GM21576 (cell line): ENCODE results near the gene TTC31.

Source experiments
- ATAC-seq: cut with Tn5 transposase; IDR thresholded peaks from one replicate; pipeline ENCODE4 v1.9.1; 2021; ENCODE audit warnings: mild to moderate bottlenecking, moderate library complexity; ENCODE audit not compliant: unreplicated experiment

Gene TTC31

DNA sequence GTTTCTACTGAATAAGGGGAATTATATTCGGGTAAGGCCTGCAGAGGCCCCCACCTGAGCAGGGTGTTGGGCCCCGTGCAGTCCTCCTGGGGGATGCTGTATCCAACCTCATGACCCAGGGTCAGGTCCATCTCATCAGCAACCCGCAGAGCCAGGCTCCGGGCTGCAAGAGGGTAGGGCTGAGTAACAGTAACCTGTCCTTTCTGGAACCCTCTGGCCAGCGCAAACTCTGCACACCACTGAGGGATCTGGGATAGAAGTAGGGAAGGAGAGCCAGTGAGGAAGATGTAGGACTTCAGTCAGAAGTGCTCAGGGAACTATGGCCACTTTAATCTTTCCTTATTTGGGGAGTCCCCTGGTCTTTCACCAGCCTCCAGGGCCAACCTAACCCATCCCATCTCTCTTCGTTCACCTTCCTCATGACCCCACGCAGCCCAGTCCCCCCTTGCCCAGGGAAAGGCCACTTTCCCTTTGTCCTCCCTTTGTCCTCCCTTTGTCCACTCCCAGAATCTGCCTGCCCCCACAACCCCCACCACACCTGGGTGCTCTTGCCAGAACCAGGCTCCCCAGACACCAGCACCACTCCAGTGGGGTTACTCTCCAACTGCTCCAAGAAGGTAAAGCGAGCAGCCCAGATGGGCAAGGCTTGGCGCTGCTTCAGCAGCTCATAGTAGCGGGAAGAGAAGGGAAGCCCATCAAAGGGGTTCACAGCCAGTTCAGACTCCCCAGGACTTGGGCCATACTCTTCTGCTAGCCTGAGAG is 42.3 kb downstream of the TTC31 start:
- ATAC-seq = no peak

DNA sequence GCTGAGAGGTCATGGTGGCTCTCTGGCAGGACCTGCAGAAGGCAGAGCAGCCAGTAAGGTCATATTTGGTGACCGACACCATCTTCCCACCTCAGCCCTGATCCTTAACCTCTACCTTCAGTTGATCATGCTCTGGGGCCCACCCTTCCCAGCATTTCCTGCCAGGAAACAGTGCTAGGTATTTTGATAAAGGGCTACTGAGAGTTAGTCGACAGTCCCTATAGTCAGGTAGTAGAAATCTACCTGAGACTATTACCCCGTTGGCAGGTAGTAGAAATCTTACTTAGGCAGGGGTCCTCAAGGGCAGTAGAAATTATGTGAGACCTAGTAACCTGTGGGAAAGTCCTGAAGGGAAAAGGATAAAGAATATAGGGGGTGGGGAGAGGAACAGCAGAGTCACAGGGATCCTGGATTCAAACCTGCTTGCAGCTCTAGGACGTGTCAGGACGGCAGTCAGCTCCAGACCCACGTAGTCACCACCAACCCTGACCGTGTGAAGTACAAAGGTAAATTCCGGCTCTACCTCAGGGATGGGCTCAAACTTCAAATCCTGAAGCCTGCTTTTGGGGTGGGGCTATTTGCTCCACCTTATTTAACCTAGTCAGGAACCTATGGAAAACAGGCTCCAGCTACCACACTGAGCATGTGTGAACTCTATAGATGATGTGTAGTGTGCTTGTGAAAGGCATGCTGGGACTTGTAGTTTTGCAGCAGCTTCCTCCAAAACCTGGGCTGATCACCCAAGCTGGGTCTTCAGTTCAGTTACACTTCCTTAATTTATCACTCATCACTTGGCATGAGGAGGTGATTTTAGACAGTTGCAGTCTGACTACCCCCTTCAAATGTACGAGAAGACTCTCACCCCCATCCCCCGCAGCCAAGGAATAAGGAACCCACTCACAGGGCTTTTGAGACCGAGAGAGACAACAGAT is 43.1 kb downstream of the TTC31 start, which contains the start of gene DQX1:
Gene DQX1 (minus strand): TSS at position 515 of the 932 bp plus-strand sequence. CDS start 502 bp downstream, at position 13.
- no peak for ATAC-seq

DNA sequence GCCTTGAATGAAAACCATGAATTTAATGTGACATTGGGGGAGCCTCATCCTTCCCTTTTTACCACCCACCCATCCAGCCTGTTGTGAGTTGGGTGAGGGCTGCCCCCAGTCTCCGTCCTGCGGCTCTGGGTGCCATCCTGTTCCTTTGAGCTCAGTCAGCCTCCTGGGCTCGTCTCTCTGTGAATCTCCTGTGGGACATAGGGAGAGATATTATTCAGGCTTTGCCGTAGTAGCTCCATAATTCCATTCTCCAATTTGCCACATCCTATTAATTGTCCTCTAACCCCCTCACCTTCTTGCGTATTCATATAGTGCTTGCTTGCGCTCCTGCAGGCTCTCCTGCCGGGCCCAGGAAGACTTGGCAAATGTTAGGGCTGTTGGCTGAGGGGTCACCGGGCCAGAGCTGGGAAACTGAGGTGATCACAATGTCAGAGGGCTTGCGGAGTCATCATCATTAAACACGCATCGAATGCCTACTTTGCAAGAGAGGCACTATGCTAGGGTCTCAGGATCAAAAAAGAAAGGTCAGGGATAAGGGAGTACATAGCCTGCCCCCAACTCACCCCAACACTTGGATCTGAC is 43.9 kb downstream of the TTC31 start:
- ATAC-seq = no peak

DNA sequence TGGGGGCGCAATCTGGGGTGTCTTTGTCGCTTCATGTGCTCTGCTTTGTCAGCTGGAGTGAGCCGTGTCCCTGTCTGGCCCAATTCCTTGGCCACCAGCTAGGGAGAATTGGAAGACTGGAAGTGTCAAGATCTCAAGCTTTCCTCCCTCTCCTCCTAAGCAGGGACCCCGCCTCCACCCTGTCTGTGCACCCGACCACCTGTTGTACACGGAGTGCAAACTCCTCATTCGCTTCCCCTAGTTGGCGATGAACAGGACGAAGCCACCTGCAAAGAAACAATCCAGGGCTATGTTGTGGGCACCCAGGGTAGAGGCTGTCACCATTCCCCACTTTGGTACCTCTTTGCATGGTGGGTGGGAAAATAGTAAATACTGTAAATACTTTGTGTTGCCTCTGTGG is 44.9 kb downstream of the TTC31 start:
- no peak for ATAC-seq

DNA sequence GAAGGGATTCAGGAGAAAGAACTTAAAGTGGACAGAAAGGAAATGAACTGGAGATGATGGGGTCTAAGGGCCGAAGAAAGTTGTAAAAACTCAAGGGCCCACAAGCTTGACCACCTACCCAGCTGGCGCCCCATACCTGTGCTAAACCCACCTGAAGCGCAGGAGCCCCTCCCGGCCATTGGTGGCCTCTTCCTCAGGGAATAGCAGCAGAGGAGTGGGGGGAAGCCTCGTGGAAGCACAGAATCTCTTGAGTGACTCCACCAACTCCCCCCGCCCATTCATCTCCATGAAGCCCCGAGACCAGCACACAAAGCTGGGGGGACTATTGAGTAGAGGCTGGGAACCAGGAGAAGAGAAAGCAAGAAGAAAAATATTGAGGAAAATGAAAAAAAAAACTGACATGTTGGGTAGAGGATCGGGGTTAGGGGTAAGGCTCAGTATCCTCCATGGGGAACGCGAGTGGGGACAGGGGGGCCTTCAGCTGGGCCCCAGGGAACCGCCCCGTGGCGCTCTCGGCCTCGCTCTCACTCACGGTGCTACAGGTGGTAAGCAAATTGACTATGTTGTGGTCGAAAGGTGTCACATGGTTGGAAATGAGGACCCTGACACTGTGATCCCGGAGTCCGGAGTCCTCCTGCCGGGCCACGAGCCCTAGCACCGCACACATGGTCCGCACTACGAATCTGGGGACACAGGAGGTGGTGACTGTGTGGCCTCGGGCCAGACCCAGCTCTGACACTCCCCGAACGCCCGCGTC is 45.9 kb downstream of the TTC31 start:
- ATAC-seq = no peak

DNA sequence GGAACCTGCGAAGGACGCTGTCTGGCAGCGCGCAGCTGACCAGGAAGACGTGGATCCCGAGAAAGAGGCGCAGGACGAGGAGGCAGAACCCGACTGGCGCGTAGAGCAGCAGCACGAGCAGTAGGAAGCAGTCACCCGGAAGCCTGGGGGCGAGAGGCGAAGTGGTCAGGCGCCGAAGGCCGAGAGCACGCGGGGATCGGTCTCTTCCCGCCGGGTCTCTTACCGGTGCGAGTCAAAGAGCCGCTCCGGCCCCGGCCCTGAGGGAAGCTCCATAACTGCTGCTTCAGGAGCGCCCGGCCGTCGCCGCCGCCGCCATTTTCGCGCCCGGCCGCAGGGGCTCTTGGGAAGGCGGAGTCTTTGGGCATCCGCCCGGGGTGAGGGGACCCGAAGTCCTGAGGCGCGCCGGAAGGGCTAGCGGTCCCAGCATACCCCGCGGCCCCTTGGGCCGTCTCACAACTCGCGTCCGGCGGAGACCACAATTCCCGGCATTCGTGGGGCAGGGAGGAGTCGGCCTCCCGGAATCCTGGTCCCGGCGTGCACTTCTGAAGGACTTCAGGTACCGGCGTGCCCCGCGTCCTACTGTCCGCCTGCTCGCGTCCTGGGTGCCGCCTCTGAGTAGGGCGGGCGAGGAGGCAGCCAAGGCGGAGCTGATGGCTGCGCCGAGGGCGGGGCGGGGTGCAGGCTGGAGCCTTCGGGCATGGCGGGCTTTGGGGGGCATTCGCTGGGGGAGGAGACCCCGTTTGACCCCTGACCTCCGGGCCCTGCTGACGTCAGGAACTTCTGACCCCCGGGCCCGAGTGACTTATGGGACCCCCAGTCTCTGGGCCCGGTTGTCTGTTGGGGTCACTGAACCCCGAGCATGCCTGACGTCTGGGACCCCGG is 46.7 kb downstream of the TTC31 start, which contains the start of the genes AUP1 and HTRA2:
Gene AUP1 (minus strand): TSS at position 350 of the 882 bp plus-strand sequence. CDS start 77 bp downstream, at position 273.
Gene HTRA2 (plus strand): TSS at position 577 of the 882 bp plus-strand sequence. CDS start 74 bp downstream, at position 651.
- ATAC-seq = peak; percentile 78

DNA sequence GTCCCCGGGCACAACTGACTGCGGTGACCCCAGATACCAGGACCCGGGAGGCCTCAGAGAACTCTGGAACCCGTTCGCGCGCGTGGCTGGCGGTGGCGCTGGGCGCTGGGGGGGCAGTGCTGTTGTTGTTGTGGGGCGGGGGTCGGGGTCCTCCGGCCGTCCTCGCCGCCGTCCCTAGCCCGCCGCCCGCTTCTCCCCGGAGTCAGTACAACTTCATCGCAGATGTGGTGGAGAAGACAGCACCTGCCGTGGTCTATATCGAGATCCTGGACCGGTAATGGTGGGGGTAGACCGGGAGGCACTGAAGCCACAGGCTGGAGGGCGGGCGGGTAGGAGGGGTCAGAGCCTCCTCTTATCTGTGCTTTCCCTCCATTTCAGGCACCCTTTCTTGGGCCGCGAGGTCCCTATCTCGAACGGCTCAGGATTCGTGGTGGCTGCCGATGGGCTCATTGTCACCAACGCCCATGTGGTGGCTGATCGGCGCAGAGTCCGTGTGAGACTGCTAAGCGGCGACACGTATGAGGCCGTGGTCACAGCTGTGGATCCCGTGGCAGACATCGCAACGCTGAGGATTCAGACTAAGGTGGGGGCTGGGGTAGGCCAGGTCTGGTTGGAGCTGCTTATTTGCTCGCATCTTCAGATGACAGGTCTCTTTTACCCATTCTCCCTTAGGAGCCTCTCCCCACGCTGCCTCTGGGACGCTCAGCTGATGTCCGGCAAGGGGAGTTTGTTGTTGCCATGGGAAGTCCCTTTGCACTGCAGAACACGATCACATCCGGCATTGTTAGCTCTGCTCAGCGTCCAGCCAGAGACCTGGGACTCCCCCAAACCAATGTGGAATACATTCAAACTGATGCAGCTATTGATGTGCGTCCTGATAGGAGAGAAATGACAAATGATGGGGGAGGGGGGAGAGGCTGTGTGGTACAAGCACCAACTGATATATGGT is 47.6 kb downstream of the TTC31 start:
- peak; percentile 24 for ATAC-seq

DNA sequence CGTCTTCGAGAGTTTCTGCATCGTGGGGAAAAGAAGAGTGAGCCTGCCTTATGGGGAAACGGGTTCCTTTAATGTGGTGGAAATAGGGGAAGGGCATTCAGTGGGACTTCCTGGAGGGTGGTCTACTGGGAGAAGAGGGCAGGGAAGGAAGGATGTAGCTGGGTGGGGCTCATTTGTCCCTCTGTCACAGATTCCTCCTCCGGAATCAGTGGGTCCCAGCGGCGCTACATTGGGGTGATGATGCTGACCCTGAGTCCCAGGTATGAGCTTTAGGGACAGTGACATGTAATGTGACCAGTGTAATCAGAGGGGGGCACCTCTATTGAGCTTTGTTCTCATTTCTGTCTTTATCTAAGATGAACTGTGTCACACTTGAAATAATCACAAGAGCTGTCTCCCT is 48.8 kb downstream of the TTC31 start:
- no peak for ATAC-seq

DNA sequence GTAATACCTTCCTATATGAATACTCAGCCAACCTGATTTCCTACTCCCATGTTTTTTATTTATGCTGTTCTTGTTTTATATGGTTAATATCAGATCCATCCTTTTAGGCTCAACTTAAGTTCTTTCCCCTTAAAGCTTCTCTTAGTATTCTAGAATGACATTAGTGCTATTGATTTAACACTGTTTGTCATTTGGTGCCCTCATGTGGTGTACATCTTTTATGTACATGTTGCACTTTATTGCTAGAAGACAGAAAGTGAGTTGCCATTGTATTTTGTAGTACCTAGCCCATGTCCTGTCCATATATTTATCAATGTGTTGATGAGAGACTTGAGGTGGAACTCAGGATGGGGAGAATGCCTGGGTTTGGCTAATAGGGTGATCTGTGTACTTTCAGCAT is 49.3 kb downstream of the TTC31 start:
- no peak for ATAC-seq

DNA sequence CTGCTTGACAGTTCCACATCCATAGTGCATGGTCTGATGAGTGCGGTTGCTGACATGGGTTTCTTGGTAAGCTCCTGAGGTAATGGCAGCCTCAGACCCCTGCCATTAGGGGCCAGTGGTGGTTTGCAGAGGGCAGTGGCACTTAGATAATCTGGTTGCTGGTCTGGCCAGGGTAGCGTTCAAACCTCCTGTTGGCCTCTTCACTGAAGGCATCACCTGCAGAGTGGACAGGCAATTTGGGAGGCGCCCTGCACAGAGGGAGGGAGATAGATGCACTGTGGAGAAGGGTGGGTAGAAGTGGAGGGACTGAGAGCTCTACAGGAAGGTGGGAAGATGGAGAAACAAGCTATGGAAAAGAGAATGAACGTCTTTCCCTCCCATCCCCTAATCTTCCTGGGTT is 50.6 kb downstream of the TTC31 start:
- no peak for ATAC-seq

DNA sequence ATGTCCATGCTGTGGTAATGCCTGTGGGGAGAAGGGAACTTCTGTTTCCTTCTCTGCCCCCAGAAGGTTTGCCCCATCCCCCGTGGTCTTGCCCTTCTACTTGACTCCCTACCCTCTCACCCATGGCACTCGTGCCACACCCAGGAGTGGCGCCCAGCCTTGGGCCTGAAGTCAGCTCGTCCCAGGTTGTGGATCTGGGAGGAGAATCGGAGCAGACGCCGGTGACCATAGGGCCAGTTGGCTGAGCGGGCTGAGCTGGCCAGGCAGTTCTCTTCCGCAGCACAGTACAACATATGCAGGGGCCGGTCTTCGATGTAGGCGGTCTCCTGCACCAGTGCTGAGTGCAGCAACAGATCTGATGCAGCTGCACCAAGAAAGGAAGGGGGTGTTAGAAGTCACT is 51.5 kb downstream of the TTC31 start:
- no peak for ATAC-seq

DNA sequence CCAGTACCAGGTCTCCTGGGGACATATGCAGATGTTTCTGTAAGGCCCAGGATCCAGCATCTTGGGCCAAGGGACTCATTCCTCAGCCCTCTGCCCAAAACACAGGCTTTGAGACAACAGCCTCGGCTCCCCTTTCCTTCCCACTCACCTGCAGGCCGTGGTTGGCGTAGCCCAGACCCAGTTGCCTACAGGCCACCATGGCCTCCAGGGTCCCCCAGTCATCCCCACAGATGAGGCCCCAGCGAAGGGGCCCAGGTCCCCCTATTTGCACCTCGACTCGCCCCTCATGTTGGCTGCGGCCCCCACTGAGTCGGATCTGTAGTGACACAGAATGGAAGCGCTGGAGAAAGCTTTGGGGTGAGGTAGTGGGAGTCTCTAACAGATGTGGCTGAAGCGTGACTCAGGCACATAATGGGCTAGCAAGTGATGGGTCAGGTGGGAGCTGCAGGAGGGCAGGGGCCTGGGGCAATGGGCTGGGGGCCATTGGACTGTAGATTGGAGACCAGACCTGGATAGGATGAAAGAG is 52.6 kb downstream of the TTC31 start:
- no peak for ATAC-seq

DNA sequence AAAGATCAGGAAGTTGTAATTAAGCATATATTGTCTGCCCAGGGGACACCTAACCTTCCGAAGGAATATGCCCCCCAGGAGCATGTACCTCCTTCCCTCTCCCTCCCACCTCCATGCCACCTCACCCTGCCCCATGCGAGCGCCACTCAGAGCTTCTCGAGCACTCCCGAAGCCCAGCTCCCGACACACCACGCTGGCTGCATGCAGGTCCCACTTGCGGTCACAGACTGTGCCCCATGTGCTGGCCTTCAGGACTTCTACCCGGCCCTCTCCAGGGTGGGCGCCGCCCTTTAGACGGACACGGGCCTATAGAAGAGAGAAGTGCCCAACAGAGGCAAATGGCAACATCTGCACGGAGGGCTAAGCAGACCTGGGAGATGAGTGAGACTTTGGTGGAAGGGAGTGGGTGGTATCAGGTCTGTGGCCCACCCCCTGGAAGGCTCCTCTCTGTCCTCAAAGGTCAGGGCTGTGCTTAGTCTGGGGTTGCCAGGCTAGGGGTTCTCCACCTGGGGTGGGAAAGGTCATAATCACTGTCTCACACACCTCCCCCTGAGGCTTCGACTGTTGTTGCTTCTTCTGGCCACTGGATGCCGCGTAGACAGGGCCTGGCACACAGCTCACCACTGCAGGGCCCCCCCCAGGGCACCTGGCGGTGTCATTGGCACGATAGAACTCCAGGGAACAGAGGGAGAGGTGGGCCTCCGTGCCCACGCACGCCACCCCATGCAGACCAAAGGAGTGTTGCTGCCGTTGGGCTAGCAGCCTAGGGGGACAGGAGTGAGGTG is 53.5 kb downstream of the TTC31 start:
- no peak for ATAC-seq

DNA sequence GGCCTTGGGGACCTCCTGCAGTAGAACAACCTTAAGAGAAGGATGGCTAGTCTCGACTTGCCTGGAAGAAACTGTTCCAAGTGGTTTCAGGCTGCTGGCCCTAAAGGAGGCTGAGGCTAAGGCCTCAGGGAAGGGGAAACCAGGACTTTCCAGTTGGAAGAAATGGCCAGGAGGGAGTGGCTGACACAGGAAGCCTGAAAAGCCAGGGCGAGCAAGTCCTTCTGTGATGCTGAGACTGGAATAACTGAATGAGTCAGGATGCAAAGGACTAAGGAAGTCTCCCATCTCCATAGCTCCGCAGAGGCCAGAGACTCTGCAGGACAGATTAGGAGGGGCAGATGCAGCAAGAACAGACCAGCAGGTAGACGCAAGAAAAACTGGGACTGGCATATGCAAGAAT is 54.3 kb downstream of the TTC31 start:
- no peak for ATAC-seq

DNA sequence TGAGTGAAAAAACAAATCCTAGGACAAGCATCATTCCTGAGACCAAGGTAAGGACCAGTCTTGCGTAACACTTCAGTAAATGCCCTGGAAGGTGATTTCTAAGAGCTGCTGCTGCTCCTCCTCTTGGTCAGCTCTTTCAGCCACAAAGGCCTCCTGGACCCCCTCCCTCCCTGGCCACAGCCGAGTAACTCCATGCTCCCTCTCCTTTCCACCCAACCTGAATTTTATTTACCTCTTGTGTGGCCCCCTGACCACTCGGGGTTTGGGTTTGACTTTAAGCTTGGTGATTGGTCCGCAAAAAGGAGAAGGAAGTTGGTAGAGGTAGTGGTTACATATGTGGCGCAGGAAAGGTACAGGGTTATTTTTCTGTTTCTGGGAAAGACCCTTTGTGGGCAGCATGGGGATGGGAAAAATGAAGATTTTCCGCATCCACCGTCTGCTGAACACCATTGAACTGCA is 56.0 kb downstream of the TTC31 start:
- no peak for ATAC-seq

DNA sequence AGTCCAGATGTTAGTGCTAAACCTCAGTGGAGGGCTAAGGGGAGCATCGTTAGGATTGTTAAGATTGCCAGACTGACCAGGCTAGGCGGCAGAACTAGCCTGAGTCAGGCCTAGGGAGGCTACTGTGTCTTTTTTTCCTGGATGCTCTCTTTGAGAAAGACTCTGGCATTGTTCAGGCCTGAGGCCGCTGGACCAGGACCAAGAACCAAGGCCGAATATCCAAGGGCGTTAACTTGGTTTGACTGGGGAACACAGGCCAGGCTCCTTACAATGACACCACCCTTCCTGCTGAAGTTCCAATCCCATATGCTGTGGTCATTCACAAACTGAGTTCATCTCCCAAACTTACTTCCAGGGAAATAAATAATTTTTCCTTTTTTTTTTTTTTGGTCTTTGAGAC is 57.4 kb downstream of the TTC31 start:
- no peak for ATAC-seq

DNA sequence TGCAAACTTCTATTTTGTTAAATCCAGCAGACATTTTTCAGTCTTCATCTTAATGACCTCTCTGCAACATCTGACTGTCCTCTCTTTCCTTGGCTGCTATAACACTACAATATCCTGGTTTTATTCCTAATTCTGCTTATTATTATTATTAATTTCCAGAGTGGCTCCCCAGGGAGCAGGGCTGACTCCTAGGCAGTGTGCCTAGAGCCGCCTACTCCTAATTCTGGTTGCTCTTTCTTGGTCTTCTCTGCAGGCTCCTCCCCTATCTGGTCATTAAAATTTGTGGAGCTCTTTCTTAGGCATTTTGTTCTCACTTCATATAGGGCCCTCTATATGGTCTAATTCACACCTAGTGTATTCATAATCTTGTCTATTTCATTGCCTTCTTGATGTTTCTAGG is 60.1 kb downstream of the TTC31 start:
- no peak for ATAC-seq
